Trophoblast cell (in vitro differentiated cells and primary cell): ENCODE results near the gene MPZL1.
"Not testable (repeated sequence)": the region's sequence is repeated elsewhere in the genome, so short reads cannot be mapped to it uniquely, and the experiment has no call there.

ENCODE experiments used
- DNase-seq, 2 donors: peaks; one replicate each; pipeline ENCODE4 v3.0.0-alpha.2; 2016
- H2AFZ ChIP-seq: 2 replicates; pipeline ENCODE4 v1.6.1; 2013; ENCODE audit warnings: low read length, moderate library complexity, mild to moderate bottlenecking; ENCODE audit not compliant: insufficient read depth, poor library complexity
- H2AK5ac ChIP-seq: 2 replicates; pipeline ENCODE4 v1.6.1; 2013; ENCODE audit warnings: mild to moderate bottlenecking, low read length
- H2BK120ac ChIP-seq: 2 replicates; pipeline ENCODE4 v1.6.1; 2013; ENCODE audit warnings: low read length, mild to moderate bottlenecking, moderate library complexity; ENCODE audit not compliant: insufficient read depth, poor library complexity
- H2BK12ac ChIP-seq: 2 replicates; pipeline ENCODE4 v1.6.1; 2013; ENCODE audit warnings: mild to moderate bottlenecking, low read length, moderate library complexity
- H2BK5ac ChIP-seq: 2 replicates; pipeline ENCODE4 v1.6.1; 2013; ENCODE audit warnings: low read length, low read depth, moderate library complexity, mild to moderate bottlenecking; ENCODE audit not compliant: poor library complexity
- H3K14ac ChIP-seq: 2 replicates; pipeline ENCODE4 v1.6.1; 2013; ENCODE audit warnings: mild to moderate bottlenecking, low read length
- H3K18ac ChIP-seq: 2 replicates; pipeline ENCODE4 v1.6.1; 2013; ENCODE audit warnings: mild to moderate bottlenecking, low read length
- H3K23ac ChIP-seq: 2 replicates; pipeline ENCODE4 v1.6.1; 2013; ENCODE audit warnings: low read length
- H3K27ac ChIP-seq: 2 replicates; pipeline ENCODE4 v1.5.1; 2013; ENCODE audit warnings: low read depth, mild to moderate bottlenecking, inconsistent platforms, low read length, moderate library complexity
- H3K27me3 ChIP-seq: 2 replicates; pipeline ENCODE4 v1.6.1; 2013; ENCODE audit warnings: inconsistent platforms, mild to moderate bottlenecking, low read length, moderate library complexity; ENCODE audit not compliant: insufficient read depth
- H3K36me3 ChIP-seq, 2 experiments: 1 replicate in 1 of 2; 2 replicates in 1 of 2; pipeline ENCODE4 v1.6.1; 2013; ENCODE audit warnings: low read length in 2 of 2, mild to moderate bottlenecking in 2 of 2, moderate library complexity in 1 of 2; ENCODE audit not compliant: insufficient read depth in 2 of 2, control insufficient read depth in 1 of 2
- H3K4ac ChIP-seq: 2 replicates; pipeline ENCODE4 v1.6.1; 2013; ENCODE audit warnings: low read depth, mild to moderate bottlenecking, low read length, moderate library complexity
- H3K4me1 ChIP-seq, 2 experiments: 1 replicate in 1 of 2; 2 replicates in 1 of 2; pipeline ENCODE4 v1.6.1; 2013; ENCODE audit warnings: low read length in 2 of 2, mild to moderate bottlenecking in 2 of 2, moderate library complexity in 1 of 2; ENCODE audit not compliant: insufficient read depth in 2 of 2, control insufficient read depth in 1 of 2
- H3K4me2 ChIP-seq: 2 replicates; pipeline ENCODE4 v1.6.1; 2013; ENCODE audit warnings: inconsistent platforms, mild to moderate bottlenecking, low read length, moderate library complexity
- H3K4me3 ChIP-seq: 2 replicates; pipeline ENCODE4 v1.5.1; 2013; ENCODE audit warnings: mild to moderate bottlenecking, low read depth, low read length, inconsistent platforms
- H3K79me1 ChIP-seq: one replicate; pipeline ENCODE4 v1.6.1; 2013; ENCODE audit warnings: low read length
- H3K79me2 ChIP-seq: 2 replicates; pipeline ENCODE4 v1.6.1; 2013; ENCODE audit warnings: low read length, mild to moderate bottlenecking; ENCODE audit not compliant: control insufficient read depth, insufficient read depth, poor library complexity
- H3K9ac ChIP-seq: 2 replicates; pipeline ENCODE4 v1.6.1; 2013; ENCODE audit warnings: mild to moderate bottlenecking, low read length
- H3K9me3 ChIP-seq: 2 replicates; pipeline ENCODE4 v1.6.1; 2013; ENCODE audit warnings: low read depth, mild to moderate bottlenecking, control low read depth, inconsistent platforms, low read length; ENCODE audit not compliant: insufficient read depth
- H4K12ac ChIP-seq: 2 replicates; pipeline ENCODE4 v1.6.1; 2013; ENCODE audit warnings: low read depth, mild to moderate bottlenecking, low read length, moderate library complexity
- H4K8ac ChIP-seq: 2 replicates; pipeline ENCODE4 v1.6.1; 2013; ENCODE audit warnings: low read depth, mild to moderate bottlenecking, low read length, moderate library complexity
- H4K91ac ChIP-seq: one replicate; pipeline ENCODE4 v1.6.1; 2013; ENCODE audit warnings: low read depth, mild to moderate bottlenecking, low read length, moderate library complexity
- WGBS: extraction: QIAGEN DNeasy Blood & Tissue Kit; methylation state at CpG from one replicate; pipeline ENCODE4 v1.1.7; 2013; ENCODE audit warnings: missing lambda C conversion rate; ENCODE audit not compliant: insufficient read length, insufficient coverage; ENCODE audit errors: extremely low coverage; 5-methylcytosine and 5-hydroxymethylcytosine counted together

Gene MPZL1

DNA sequence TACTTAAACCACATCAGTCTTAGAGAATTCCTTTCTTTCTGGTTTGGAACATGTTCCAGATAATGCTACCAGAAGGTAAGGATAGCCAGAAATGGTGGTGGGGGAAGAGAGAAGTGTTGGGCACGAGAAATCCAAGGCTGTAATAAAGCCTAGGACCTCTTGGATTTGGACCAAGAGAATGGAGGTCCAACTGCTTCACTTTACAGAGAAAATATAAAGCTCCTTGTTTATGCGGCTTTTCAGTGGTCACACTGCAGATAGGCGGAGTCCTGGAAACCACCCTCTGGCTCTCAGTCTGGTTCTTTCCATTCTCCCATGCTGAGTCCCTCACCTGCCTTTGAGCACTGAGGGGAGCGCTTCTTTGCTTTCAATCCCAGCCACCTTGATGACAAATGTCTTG lies 104.3 kb downstream of the MPZL1 start:
- no peak overlapping the region for H2BK120ac ChIP-seq
- no peak overlapping the region for H2BK12ac ChIP-seq
- peaks cover 18% of the 10 kb centered on the region for H3K79me1 ChIP-seq
- no peak overlapping the region for H2AK5ac ChIP-seq
- no peak overlapping the region for H3K4me2 ChIP-seq
- H3K27ac ChIP-seq, result no peak overlapping the region
- H2AFZ ChIP-seq, result no peak overlapping the region
- no peak overlapping the region for H3K9ac ChIP-seq
- H3K4me1 ChIP-seq, result peaks cover 11 to 13% of the 10 kb centered on the region in 2 experiments
- H3K36me3 ChIP-seq, result no peaks in the 10 kb centered on the region
- no peak for DNase-seq
- H3K79me2 ChIP-seq, result peaks cover 2% of the 10 kb centered on the region
- H3K18ac ChIP-seq, result no peak overlapping the region
- H4K12ac ChIP-seq, result no peak overlapping the region
- no peak overlapping the region for H4K91ac ChIP-seq
- no peaks in the 10 kb centered on the region for H3K9me3 ChIP-seq
- no peak overlapping the region for H3K14ac ChIP-seq
- H3K23ac ChIP-seq, result no peak overlapping the region
- H2BK5ac ChIP-seq, result no peak overlapping the region
- no CpG with 5 or more reads among the region's 4 CpGs for WGBS
- no peak overlapping the region for H3K4me3 ChIP-seq
- no peak overlapping the region for H4K8ac ChIP-seq
- H3K27me3 ChIP-seq, result no peaks in the 10 kb centered on the region
- H3K4ac ChIP-seq, result no peak overlapping the region

DNA sequence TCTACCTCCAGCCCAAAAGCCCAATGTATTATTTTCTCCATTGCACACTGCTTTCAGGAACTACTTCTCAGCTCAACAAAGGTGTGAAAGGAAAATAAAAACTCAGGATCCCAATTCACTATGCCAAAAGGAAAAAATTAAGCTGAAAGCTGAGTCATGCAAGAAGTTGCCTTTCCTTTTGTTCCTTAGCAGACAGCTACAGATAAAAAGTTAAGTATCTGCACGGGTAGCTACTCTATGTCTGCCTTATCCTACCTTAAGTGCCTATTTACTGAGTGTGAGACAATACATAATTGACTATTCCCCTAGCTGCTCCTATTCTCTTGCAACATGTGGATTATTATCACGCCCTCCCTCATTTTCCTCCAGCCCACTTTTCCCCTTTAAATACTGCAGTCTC lies 108.1 kb downstream of the MPZL1 start:
- Histone ChIP-seq H3K9me3 (no peaks in the 10 kb centered on the region), H3K79me2 (no peaks in the 10 kb centered on the region), H2BK12ac (no peak overlapping the region), H3K18ac (no peak overlapping the region), H3K27ac (peak overlapping the region; percentile 39), H2BK5ac (peak overlapping the region; percentile 47), H3K4ac (no peak overlapping the region), H3K27me3 (no peaks in the 10 kb centered on the region), H3K14ac (no peak overlapping the region), H3K23ac (no peak overlapping the region), H3K79me1 (peaks cover 9% of the 10 kb centered on the region), H3K4me3 (no peak overlapping the region), H4K8ac (no peak overlapping the region), H2AK5ac (no peak overlapping the region), H3K4me1 (peaks cover 2 to 8% of the 10 kb centered on the region in 2 experiments), H4K12ac (no peak overlapping the region), H4K91ac (no peak overlapping the region), H2BK120ac (no peak overlapping the region), H3K4me2 (no peak overlapping the region), H3K9ac (no peak overlapping the region), H2AFZ (no peak overlapping the region), H3K36me3 (no peaks in the 10 kb centered on the region)
- no CpG with 5 or more reads among the region's 2 CpGs for WGBS
- DNase-seq, result peak in 1 of 2 donors; percentile 15

DNA sequence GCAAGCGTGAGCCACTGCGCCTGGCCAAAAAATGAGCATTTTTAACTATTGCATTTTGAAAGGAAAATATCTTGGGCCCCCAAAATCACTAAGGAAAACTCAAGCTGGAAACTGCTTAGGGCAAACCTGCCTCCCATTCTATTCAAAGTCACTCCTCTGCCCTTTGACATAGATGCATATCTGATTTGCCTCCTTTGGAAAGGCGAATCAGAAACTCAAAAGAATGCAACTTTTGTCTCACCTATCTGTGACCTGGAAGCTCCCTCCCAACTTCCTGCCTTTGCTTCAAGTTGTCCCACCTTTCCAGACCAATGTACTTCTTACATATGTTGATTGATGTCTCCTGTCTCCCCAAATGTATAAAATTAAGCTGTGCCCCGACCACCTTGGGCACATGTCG lies 108.9 kb downstream of the MPZL1 start:
- WGBS, result no CpG with 5 or more reads among the region's 5 CpGs
- Histone ChIP-seq H3K27ac (peak overlapping the region; percentile 75), H4K8ac (peak overlapping the region; percentile 5), H2BK120ac (peak overlapping the region; percentile 31), H4K91ac (peak overlapping the region; percentile 72), H2BK5ac (peak overlapping the region; percentile 21)
- peak in 1 of 2 donors; percentile 29 for DNase-seq
- not testable (repeated sequence) for H3K4me2 ChIP-seq, H3K4me3 ChIP-seq, H3K23ac ChIP-seq, H3K9ac ChIP-seq, H3K9me3 ChIP-seq, H3K4ac ChIP-seq, H3K4me1 ChIP-seq, H3K18ac ChIP-seq, H3K14ac ChIP-seq, H2BK12ac ChIP-seq, H2AK5ac ChIP-seq, H2AFZ ChIP-seq, H3K79me1 ChIP-seq, H4K12ac ChIP-seq, H3K36me3 ChIP-seq, H3K79me2 ChIP-seq, H3K27me3 ChIP-seq

DNA sequence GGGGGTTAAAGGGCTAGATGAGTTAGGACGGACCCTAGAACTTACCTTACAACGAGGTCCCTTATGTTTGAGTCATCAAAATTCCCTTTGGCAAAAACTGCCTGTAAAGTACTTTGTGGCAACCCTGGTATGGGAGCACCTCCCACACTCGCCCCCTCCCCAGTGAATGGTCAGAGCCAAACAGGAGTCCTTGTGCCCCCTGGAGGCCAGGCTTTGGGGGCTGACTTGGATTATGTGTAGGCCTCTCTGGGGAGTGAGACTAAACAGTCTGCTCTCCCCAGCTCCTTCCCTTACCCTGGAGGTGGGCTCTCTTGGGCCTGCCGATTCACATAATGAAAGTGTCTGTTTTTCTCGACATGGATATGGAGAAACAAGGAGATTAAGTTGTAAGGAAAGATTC lies 110.9 kb downstream of the MPZL1 start:
- no peak overlapping the region for H4K12ac ChIP-seq
- peak overlapping the region; percentile 72 for H2AK5ac ChIP-seq
- H3K4me1 ChIP-seq, result peaks cover 2 to 8% of the 10 kb centered on the region in 2 experiments
- H3K4me2 ChIP-seq, result no peak overlapping the region
- no peak overlapping the region for H4K8ac ChIP-seq
- H4K91ac ChIP-seq, result peak overlapping the region; percentile 27
- H2BK12ac ChIP-seq, result peak overlapping the region; percentile 77
- H3K4me3 ChIP-seq, result no peak overlapping the region
- H3K9ac ChIP-seq, result no peak overlapping the region
- DNase-seq, result no peak
- no peaks in the 10 kb centered on the region for H3K9me3 ChIP-seq
- H3K4ac ChIP-seq, result no peak overlapping the region
- H2BK5ac ChIP-seq, result no peak overlapping the region
- H3K27me3 ChIP-seq, result no peaks in the 10 kb centered on the region
- H2BK120ac ChIP-seq, result peak overlapping the region; percentile 63
- H3K18ac ChIP-seq, result peak overlapping the region; percentile 65
- WGBS, result no CpG with 5 or more reads among the region's 5 CpGs
- no peak overlapping the region for H3K23ac ChIP-seq
- no peak overlapping the region for H3K27ac ChIP-seq
- H2AFZ ChIP-seq, result no peak overlapping the region
- peak overlapping the region; percentile 53 for H3K14ac ChIP-seq
- no peaks in the 10 kb centered on the region for H3K36me3 ChIP-seq
- H3K79me2 ChIP-seq, result no peaks in the 10 kb centered on the region
- peaks cover 10% of the 10 kb centered on the region for H3K79me1 ChIP-seq
